ENCODE data around the gene DPYSL4.

DPYSL4 gene

GRCh38 chr10:132189016-132189415 lies 2.3 kb downstream of the DPYSL4 start:
- H3K4me3 ChIP-seq (ENCODE audit: low read depth, low read length): no peak overlapping the region
- TF ChIP-seq, protein P1, sequence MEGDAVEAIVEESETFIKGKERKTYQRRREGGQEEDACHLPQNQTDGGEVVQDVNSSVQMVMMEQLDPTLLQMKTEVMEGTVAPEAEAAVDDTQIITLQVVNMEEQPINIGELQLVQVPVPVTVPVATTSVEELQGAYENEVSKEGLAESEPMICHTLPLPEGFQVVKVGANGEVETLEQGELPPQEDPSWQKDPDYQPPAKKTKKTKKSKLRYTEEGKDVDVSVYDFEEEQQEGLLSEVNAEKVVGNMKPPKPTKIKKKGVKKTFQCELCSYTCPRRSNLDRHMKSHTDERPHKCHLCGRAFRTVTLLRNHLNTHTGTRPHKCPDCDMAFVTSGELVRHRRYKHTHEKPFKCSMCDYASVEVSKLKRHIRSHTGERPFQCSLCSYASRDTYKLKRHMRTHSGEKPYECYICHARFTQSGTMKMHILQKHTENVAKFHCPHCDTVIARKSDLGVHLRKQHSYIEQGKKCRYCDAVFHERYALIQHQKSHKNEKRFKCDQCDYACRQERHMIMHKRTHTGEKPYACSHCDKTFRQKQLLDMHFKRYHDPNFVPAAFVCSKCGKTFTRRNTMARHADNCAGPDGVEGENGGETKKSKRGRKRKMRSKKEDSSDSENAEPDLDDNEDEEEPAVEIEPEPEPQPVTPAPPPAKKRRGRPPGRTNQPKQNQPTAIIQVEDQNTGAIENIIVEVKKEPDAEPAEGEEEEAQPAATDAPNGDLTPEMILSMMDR (IDR thresholded peaks at IDR 0.05; ENCODE audit: low read depth, low read length): no peak

DNA sequence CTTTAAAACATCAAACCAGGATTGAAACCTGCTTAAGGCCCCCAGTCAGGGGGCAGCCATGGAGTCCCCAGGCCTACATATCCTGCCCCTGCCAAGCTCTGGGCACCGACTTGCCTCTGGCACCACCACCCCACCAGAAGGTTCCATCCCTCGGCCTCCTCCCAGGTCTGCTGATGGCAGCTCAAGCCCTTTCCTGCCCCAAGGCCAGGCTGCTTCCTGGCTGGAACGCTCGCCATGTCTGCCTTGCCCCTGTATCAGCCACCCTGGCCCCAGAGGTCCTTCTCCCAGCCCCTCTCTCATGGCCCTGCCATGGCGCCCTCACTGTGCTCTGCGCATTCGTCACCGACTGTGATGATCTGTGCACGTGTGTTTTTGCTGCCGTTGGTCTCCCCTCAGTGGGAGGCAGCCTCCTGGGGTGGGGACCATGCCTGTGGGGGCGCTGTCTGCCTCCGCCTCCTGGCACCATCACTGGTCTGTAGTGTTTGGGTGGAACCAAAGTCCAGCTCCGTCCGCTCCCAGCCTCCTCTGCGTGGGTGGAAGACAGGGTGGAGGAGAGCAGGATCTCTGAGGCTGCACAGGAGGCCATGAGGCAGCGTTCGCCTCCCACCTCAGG lies 3.2 kb downstream of the DPYSL4 start:
- H3K4me3 ChIP-seq (ENCODE audit: low read depth, low read length): no peak overlapping the region
- TF ChIP-seq, protein P1 (IDR thresholded peaks at IDR 0.05; ENCODE audit: low read depth, low read length): no peak

- TF ChIP-seq, protein P1 (IDR thresholded peaks at IDR 0.05; ENCODE audit: low read depth, low read length): no peak
- no peak overlapping the region for H3K4me3 ChIP-seq (ENCODE audit: low read depth, low read length)
Observed at GRCh38 chr10:132192076-132192975, 5.6 kb downstream of the DPYSL4 start.

DNA sequence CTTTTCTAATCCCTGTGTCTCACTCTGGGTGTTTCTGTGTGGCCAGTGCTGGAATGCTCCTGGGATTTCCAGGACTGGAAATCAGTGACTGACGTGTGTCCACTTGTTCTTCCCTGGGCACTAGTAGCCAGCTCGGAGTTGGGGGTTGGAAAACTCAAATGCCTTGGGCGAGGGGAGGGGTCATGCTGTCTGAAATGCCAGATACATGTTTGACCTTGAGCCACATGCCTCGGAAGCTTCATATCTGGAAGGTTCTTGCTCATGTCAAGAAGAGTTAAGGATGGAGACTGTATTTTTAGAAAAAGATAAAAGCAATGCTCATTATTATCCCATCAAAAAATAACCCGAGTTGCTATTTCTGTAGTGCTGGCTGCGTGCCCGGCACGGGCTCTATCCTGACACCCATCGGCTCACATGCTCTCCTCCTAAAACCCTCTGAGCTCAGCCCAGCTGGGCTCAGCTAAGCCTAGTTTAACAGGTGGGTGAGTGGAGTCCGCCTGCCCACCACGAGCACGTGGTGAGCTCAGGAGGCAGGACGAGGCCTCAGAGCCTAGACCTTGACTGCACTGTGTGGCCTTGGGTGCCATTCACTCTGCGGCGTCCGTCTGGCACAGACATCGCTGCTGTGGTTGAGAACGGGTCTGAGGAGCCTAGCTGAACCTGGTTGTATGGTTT lies 6.4 kb downstream of the DPYSL4 start:
- TF ChIP-seq, protein P1 (IDR thresholded peaks at IDR 0.05; ENCODE audit: low read depth, low read length): no peak
- H3K4me3 ChIP-seq (ENCODE audit: low read depth, low read length): no peak overlapping the region

GRCh38 chr10:132193907-132194552 lies 7.3 kb downstream of the DPYSL4 start:
- no peak overlapping the region for H3K4me3 ChIP-seq (ENCODE audit: low read depth, low read length)
- TF ChIP-seq, protein P1 (IDR thresholded peaks at IDR 0.05; ENCODE audit: low read depth, low read length): no peak

DNA sequence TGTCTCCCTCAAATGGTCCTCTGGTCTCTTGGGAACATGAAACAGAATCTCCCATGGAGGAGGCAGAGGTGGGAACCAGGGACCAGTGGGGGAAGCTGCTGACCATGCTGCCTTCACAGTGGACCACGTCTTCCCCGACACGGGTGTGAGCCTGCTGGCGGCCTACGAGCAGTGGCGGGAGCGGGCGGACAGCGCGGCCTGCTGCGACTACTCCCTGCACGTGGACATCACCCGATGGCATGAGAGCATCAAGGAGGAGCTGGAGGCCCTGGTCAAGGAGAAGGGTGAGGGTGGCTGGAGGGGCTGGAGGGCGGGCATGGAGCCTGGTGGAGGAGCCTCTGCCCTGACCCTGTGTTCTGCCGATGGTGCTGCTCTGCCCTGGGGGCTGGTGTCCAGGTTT lies 8.0 kb downstream of the DPYSL4 start:
- no peak overlapping the region for H3K4me3 ChIP-seq (ENCODE audit: low read depth, low read length)
- TF ChIP-seq, protein P1 (IDR thresholded peaks at IDR 0.05; ENCODE audit: low read depth, low read length): no peak

Data from WI38 (cell line).